HG02623 (cell line): ENCODE measurements around the gene PLAAT4.
"Not testable (repeated sequence)": the region's sequence is repeated elsewhere in the genome, so short reads cannot be mapped to it uniquely, and the experiment has no call there.

Experiments used
- ATAC-seq: cut with Tn5 transposase; IDR thresholded peaks from one replicate; pipeline ENCODE4 v1.9.1; 2021; ENCODE audit warnings: moderate library complexity; ENCODE audit not compliant: unreplicated experiment

The PLAAT4 gene

DNA sequence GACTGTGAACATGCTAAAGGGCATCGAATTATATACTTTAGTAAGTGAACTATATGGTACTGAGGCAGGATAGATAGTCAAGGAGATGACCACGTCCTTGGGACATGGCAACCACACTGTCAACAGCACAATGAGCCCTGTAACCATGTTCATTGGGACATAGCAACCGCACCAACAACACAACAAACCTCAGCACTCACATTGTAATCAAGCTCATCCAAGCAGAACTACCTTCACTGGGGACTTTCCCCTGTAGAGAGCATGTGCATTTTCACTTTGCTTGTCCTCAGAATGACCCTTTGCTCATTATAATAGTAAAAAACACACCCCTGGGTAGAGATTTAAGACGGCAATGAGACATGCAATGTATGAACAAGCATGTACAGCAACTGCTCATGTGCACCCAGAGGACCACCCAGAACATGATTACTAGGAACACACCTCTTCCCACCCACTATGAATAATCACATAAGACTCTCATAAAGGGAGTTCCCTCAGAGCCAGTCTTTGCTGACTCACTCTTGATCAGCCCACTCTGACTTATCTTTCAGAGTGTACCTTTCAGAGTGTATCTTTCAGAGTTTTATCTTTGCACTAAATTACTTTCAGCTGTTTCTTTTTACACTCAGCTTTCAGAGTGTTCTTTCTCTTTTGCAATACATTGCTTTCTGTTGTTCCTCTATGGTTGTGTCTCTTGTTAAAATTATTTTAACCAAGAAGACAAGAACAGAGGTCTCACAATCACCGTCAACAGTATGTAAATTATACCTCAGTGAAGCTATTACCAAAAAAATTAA is 30.6 kb downstream of the PLAAT4 start:
- ATAC-seq, result peak; percentile 71

DNA sequence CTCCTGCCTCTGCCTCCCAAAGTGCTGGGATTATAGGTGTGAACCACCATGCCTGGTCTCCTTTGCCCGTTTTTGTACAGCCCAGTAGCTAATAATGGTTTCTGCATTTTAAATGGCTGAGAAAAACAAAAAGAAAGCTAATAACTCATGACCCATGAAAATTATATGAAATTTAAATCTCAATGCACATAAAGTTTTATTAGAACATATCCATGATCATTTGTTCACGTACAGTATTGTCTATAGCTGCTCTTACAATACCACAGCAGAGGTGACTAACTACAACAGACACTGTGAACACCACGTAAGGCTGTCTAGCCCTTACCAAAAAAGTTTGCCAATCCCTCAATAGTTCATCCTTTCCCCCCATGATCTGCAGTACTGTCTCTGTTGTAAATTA is 33.0 kb downstream of the PLAAT4 start:
- no peak for ATAC-seq

DNA sequence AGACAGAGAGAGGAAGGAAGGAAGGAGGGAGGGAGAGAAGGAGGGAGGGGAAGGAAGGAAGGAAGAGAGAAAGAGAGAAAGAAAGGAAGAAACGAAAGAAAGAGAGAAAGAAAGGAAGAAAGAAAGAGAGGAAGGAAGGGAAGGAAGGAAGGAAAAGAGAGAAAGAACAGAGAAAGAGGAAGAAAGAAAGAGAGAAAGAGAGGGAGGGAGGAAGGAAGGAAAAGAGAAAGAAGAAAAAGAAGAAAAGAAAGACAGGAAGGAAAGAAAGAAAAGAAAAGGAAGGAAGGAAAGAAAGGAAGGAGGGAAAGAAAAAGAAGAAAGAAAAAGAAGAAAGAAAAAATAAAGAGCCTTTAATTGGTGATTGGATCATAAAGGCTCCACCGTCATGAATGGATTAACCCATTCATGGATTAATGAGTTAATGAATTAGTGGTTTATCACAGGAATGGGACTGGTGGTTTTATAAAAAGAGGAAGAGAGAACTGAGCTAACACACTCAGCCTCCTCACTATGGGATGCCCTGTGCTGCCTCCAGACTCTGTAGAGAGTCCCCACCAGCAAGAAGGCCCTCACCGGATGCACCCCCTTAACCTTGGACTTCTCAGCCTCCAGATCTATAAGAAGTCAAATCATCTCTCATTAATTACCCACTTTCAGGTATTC is 35.5 kb downstream of the PLAAT4 start:
- ATAC-seq, result no peak

DNA sequence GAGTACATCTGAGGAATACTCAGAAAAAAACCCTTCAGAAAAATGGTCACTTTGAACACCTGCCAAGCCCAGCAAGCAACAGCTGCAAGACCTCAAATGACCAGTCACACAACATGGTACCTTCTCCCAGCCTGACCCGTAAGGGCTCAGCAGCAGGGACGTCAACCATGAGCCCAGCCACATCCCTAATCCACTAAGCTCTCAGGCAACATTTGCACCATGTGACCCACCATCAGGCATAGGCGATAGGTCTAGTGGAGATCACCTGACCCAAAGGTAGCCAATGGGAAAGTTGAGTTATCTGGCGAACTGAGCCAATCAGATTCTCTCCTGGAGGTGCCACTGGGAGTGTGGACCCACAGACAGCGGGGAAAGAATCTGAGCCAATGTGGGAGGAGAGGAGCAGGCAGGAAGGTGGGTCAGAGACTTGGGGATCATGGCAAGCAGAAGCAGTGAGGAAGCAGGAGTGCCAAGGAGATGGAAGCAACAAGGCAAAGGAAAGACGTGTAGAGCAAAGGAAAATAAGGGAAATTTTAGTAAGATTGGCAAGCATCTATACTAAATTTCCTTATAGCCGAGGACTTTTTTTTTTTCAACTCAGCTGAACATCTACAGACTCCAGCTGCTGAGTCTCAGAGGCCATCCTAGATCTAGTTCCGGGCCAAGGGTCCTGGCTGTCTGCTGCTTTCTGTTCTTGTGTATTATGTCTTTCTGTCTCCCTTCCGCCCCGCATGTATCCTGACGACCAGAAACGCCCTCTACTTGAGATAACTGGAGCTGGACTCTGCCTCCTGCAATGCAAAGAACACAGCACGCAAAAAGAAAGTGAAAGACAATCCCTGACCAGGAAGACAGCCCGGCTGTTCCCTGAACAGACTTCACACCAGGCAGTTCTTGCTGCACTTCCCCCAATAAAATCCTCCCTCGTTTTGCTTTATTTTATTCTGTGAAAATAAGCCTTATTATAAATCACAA is 37.6 kb downstream of the PLAAT4 start:
- ATAC-seq, result no peak

DNA sequence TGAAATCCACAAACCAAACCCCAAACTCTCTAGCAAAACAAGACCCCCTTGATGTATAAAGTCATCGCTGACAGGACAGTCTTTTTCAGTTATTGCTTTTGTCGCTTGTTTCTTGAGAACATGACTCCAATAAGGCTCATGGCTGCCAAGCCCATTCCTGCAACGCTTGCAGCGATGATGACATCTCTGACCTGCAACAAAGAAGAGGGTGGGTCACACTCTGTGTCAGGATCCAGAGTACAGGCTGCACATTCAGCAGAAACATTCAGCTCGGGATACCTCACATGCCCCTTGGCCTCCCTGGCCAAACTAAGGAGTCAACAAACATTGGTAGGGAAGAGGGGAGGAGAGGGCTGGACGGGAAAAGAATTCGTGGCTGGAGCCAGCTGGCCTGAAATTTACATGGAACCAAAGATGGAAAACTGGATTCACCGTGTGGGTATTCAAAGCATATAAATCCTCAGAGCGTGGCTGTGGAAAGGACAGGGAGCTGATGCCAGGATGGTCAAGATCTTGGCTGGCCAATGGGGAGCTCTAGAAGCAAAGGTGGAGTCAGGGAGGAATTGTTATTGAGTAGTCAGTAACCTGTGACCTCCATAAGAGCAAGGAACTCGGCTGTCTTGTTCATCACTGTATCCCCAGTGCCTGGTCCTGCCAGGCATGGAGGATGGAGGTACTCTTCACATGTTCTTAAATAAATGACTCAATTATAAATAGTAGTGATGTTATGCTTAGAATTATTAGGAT is 38.4 kb downstream of the PLAAT4 start:
- ATAC-seq, result no peak

DNA sequence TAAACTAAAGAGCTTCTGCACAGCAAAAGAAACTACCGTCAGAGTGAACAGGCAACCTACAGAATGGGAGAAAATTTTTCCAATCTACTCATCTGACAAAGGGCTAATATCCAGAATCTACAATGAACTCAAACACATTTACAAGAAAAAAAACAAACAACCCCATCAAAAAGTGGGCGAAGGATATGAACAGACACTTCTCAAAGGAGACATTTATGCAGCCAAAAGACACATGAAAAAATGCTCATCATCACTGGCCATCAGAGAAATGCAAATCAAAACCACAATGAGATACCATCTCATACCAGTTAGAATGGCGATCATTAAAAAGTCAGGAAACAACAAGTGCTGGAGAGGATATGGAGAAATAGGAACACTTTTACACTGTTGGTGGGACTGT is 42.3 kb downstream of the PLAAT4 start:
- not testable (repeated sequence) for ATAC-seq

DNA sequence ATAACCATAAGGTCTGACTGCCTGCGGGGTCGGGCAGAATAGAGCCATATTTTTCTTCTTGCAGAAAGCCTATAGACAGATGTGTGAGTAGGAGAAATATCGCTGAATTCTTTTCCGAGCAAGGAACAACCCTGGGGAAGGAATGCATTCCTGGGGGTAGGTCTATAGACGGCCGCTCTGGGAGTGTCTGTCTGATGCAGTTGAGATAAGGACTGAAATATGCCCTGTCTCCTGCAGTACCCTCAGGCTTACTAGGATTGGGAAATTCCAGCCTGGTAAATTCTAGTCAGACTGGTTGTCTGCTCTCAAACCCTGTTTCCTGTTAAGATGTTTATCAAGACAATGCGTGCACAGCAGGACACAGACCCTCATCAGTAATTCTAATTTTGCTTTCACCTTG is 44.6 kb downstream of the PLAAT4 start:
- not testable (repeated sequence) for ATAC-seq

DNA sequence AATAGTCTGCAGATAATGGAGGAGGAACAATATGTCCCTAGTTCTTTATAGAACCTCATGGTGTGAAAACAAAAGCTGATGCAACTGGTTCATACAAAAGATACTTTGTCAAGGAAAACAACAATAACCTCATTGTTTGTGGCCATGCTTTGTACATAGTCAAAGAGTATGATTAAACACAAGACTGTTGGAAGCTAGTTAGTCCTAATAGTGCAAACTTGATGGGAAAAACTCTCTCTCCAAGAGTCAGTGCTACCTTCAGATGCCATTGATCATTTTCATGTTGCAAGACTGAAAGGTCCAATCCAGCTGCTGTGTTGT is 46.7 kb downstream of the PLAAT4 start:
- no peak for ATAC-seq

DNA sequence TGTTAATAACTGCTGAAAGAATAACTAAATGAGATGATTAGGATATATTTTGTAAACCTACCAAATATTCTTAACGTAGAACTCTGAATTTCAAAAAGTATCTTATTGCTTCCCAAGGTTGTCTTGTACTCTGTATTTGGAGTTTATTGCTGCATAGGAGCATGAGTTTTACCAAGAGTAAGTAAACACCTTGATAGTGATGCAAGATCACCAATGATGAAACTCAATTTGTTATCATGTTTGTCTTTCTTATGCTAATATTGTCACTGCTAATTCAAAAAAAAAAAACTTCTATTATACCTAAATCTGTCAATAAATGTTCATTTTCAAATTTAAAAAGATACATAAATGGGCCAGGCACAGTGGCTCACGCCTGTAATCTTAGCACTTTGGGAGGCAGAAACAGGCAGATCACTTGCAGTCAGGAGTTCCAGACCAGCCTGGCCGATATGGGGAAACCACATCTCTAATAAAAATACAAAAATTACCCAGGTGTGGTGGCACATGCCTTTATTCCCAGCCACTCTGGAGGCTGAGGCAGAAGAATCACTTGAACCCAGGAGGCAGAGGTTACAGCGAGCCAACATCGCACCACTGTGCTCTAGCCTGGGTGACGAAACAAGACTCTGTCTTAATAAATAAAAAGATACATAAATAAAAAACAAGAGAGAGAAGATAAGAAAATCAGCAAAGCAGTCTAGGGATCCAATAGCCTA is 50.0 kb downstream of the PLAAT4 start:
- ATAC-seq, result no peak

DNA sequence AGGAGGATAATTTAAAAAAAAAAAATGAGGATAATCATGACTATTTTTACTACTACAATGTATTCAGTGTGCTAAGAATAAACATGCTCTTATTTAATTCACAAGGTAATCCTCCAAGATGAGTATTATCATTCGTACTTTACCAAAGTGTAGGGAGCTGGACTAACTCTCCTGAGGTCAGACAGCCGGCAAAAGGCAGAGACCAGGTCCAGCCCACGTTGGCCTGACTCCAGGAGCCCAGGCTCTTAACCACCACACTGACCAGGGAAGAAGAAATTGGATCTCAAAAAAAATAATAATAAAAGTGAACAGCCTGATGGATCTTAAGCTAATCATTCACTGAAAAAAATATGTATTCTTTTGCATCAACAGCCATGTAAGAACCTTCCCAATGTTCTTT is 52.4 kb downstream of the PLAAT4 start:
- ATAC-seq, result no peak

DNA sequence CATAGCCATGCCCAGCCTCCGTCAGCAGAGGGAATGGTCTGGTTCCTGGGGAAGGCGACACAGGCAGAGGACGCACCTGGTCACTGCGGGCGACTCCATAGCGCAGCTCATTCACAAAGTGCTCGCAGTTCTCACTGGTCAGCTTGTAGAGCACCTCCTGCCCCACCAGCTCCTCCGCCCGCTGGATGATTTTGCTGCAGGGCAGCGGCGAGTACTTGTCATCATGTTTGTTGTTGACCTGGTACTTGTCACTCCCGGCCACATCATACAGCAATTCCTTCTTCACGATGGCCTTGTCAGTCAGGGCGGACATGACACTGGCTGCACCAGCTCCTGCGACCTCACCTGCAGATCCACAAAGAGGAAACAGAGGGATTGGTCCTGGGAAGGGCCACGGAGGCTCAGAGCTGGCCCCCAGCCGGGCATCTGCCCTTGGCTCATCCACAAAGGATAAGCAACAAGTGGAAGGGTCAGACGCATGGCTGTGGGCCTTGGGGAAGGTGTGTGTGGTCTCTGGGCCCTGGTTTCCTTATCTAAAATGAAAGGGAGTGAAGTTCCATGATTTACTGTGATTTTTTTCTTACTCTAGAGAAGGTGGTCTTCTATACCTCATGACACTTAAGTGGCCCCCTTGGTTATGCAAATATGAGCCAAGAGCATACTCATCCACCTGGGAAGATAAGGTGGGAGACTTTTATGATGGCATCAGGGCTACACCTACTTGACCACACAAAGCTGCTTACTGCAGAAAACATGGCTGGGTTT is 53.6 kb downstream of the PLAAT4 start:
- ATAC-seq, result no peak

DNA sequence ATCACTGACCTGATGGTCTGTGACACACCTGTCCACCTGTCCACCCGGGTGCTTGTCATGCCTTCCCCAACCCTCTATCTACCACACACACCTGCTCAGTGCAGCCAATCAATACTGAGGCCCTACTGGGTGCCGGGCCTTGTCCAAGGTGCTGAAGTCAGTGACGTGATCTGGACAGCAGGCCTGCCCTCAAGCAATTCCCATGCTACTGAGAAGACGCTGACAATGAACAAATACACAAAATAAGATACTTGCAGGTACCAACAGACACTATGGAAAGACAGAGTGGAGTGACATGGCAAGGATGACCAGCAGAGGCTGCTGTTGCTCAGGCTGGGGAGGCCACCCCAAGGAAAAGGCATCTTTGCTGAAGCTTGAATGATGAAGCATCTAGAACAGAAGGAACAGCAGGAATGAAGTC is 56.4 kb downstream of the PLAAT4 start:
- no peak for ATAC-seq

DNA sequence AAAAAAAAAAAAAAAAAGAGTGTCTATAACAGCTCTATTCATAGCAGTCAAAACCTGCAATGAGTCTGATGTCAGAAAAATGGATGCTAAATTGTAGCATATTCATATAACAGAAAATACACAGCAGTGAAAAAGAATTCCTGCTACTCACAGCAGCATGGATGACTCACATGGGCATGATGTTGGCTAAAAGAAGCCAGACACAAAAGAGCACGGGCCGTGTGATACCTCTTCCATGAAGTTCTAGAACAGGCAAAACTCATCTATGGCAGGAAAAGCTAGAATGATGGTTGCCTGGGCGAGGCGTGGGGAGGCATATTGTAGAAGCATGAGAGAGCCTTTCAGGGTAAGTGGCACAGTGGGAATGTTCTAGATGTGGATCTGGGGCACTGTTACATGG is 58.7 kb downstream of the PLAAT4 start:
- no peak for ATAC-seq
